Epithelial cell of esophagus (primary cell): ENCODE results near the gene NDUFS2.

Source experiments
- DNase-seq: peaks from one replicate; pipeline ENCODE4 v3.0.0; 2010; ENCODE audit warnings: low read depth
- H3K4me3 ChIP-seq: 2 replicates; pipeline ENCODE4 v1.5.1; 2011; ENCODE audit warnings: mild to moderate bottlenecking, low read length, control low read depth
- CTCF ChIP-seq: IDR thresholded peaks from 2 replicates; pipeline ENCODE4 v1.5.1; 2011; ENCODE audit warnings: low read depth, mild to moderate bottlenecking, low read length, control low read depth, inconsistent platforms; ENCODE audit not compliant: insufficient read depth; ENCODE audit errors: missing control alignments

The NDUFS2 gene

GRCh38 chr1:161214369-161214768 is 12.2 kb downstream of the NDUFS2 start:
- H3K4me3 ChIP-seq = no peak overlapping the region
- TF ChIP-seq CTCF = no peak
- no peak for DNase-seq

DNA sequence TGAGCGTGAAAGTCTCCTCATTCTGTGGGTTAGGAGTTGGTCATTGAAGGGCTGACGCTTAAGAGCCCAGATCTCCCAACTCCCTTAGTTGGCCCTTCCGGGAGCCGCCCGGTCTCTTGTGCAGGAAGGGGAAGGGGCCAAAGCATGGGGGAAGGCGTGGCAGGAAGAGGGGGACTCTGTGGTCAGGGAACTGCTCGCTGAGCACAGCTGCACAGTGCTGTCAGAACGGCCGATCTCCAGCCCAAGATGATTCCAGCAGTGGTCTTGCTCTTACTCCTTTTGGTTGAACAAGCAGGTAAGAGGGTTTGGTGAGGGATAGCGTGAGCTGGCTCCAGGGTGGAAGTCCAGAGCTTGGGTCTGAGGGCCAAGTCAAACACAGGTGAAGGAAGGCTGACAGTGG is 12.9 kb downstream of the NDUFS2 start, which contains the start of gene FCER1G:
FCER1G (plus strand) TSS at position 220 of the 400 bp plus-strand sequence; CDS start at position 247, 27 bp downstream.
- no peak for TF ChIP-seq CTCF
- H3K4me3 ChIP-seq = no peak within 1 kb of the TSS
- DNase-seq = no peak

DNA sequence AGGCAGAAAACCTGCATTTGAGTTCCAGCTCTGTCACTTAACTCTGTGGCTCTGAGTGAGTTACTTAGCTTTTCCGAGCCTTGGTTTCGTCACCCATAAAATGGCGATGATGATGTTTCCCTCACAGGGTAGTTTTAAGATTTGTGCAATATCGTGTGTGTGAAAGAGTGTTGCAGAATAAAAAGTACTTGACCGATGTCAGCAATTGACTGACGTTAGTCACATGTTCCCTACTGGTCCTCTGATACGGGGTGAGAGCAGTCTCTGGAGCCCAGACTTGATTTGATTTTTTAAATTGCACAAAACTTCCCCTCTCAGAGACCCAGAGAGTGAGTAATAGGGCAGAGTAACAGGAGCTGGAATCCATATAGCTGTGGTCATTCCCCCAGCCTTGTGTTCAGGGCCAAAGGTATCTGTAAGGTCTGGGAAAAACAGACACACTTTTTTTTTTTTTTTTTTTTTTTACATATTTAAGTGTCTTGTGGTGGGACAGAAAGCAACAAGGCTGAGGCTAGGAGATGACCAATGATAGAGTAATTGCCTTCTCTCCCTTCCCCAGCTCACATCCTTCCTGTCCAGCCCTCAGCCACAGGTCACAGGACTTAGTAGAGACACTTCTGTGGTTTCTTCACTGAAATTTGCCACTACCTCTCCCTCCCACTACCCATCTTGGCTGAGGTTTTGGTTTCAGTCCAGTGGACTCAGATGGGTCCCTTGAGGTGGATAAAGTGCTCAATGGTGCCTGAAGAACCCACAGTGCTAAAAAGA is 15.0 kb downstream of the NDUFS2 start:
- DNase-seq = no peak
- H3K4me3 ChIP-seq = no peak overlapping the region

GRCh38 chr1:161217831-161218230 is 15.7 kb downstream of the NDUFS2 start:
- H3K4me3 ChIP-seq = no peak overlapping the region
- DNase-seq = no peak
- TF ChIP-seq CTCF = no peak

More for the DNA sequence above, 15.0 kb downstream of the NDUFS2 start:
- no peak for TF ChIP-seq CTCF

DNA sequence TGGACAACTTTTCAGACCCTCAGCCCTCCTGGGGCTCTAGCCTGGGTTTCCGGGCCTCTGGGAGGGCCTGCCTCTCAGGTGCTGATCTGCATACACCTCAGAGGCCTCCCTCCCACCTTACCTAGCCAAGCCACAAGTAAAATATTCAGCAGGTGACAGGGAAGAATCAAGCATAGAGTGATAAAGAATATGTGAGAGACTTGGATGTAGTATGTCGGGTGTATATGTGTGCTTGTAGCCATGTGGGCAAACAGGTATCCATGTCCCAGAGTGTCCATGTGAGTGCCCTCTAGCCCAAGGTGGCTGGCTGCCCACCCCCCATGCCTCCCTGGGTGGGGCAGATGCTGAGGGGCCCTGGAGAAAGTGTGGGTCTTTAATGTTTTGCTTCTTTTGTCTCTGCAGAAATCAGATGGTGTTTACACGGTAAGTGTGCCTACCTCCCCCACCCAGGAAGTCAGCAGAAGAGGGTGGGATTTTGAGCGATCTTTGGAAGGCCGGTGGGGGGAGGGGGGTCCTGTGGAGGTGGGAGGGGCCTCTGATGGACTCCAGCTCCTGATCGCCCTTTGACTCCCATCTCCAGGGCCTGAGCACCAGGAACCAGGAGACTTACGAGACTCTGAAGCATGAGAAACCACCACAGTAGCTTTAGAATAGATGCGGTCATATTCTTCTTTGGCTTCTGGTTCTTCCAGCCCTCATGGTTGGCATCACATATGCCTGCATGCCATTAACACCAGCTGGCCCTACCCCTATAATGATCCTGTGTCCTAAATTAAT is 16.3 kb downstream of the NDUFS2 start:
- DNase-seq = no peak
- no peak overlapping the region for H3K4me3 ChIP-seq
- TF ChIP-seq CTCF = no peak

GRCh38 chr1:161219078-161219892 is 17.1 kb downstream of the NDUFS2 start:
- DNase-seq = no peak
- no peak for TF ChIP-seq CTCF
- no peak overlapping the region for H3K4me3 ChIP-seq
